ENCODE data around the gene AKAP13.
"Not testable (repeated sequence)": the region's sequence is repeated elsewhere in the genome, so short reads cannot be mapped to it uniquely, and the experiment has no call there.

The AKAP13 gene

DNA sequence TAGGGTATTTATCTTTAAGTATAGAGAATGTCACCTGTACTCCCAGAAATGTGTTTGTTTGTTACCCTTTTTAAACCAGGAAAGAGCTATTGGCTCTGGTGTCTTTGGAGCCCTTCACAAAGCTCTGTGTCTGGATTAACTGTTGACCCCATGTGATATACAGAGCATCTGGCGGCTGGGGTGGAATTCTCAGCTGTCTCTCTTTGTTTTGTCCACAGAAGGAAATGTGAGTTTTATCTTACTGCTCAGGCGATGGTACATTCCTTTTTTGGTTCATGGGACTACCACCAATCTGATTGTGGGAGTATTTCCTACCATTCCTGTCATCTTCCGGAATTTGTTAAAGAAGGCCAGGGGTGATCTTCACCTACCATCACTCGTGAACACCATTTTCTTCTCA, 120.3 kb downstream of the AKAP13 start:
- DNase-seq (ENCODE audit: low read depth): no peak

DNA sequence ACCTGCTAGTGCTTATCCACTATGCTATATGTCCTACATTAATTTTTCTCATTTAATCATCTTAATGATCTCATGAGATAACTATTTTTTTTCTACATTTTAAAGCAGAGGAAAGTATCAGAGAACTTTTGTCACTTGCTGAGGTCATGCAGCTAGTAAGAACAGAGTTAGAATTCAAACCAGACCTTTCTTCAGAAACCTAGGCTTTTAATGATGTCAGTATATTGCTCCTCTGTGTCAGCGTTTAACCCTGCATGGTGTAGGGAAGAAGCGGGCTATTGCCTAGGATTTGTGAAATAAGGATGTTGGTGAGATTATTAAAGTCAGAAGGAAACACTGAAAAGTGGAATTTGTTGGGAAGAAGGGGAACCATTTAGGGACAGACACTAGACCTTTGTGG, 121.2 kb downstream of the AKAP13 start:
- DNase-seq (ENCODE audit: low read depth): no peak

DNA sequence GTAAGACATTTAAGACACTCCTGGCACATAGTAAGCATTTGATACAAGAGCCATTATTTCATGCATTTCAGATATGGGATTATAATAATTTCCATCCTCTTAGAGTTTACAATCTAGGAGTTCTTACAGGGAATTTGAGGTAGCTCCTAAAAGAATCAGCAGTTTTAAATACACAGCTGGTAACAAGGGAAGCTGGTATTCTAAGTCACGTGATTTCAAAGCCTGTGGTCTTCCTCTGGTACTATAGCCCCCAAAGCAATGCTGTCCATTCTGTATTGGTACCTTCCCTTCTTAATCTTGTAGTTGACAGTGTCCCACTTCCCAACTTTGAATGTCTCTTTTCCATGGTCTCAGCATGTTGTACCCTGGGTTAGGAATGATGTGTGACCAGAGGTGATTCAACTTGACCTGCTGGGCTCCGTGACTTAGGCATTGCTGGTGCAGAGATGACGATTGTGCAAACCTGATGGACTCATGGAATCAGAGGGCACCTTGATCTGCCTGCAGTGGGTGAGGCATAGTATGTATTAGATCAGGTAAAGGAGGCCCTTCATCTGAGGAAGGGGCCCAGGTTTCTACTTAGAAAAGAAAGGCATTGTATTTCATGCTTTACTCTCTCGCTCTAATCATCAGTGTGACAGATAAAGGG, 122.9 kb downstream of the AKAP13 start:
- DNase-seq (ENCODE audit: low read depth): no peak

DNA sequence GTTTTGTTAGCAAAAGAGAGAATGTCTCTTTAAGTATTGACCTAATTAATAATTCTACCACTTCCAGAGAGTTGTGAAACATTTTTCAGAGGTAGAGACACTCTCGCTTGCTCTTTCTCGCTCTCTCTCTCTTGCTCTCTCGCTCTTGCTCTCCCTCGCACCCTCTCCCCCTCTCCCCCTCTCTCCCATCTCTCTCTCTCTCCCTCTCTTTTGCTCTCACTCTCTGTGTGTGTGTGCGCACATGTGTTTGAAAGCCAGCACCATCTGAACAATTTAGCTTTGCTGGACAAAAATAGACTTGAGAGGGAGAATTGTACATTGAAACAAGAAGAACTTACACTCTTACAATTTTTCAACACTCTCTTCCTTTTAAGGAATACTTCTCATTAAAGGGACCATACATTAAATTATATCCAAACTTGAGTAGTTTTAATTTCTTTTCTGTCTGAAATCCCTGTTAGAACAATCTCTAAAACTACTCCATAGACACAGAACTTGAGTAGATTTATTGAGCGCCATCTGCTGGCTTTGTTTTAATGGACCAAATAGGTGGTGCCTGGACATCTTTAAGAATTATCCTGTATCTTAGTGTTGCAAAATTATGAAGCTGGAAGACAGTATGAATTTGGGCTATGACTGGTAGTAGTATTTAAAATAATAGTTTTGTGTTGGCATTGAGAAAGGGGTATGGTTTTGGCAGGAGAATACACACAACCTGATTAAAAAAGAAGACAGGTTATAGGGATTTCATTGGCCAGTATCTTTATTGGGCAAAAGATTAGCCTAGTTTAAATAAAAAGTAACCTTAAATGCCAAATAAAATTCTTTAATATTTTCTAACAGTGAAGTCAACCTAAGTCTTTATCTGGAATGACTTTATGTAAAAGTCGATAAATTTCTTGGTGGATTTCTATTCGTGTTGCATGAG, 124.6 kb downstream of the AKAP13 start:
- peak; percentile 4 for DNase-seq (ENCODE audit: low read depth)

DNA sequence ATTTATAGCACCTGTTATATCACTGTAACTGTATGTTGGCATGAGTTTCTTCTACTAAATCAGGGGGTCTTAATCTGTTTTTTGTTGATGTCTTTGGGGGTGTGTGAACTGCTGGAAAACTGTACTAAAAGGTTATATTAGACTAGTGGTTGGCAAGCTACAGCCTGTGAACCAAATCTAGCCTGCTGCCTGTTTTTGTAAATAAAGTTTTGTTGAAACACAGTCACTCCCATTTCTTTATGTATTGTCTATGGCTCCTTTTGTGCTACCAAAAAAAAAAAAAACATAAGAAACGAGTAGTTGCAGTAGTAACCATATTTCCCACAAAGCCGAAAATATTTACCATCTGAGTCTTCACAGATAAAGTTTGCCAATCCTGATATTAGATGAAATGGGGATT, 126.7 kb downstream of the AKAP13 start:
- DNase-seq (ENCODE audit: low read depth): no peak

DNA sequence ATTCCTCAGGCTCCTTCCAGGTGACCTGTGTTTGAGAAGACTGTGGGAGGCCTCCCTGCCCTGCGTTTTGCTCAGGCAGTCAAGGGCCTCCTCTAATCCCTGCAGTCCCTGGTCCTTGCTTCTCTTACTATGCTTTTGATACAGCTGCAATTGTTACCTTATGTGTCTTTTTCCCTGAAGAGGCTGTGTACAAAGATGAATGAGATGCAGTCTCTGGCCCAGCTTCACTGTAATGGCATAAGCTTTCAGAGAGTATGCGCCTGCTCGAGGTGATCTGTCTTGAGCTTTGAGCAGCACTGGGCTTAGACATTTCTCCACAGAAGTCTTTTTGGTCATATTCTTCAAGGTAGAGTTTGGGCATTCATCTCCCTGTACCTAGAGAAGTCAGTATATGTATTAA, 129.6 kb downstream of the AKAP13 start:
- DNase-seq (ENCODE audit: low read depth): no peak

DNA sequence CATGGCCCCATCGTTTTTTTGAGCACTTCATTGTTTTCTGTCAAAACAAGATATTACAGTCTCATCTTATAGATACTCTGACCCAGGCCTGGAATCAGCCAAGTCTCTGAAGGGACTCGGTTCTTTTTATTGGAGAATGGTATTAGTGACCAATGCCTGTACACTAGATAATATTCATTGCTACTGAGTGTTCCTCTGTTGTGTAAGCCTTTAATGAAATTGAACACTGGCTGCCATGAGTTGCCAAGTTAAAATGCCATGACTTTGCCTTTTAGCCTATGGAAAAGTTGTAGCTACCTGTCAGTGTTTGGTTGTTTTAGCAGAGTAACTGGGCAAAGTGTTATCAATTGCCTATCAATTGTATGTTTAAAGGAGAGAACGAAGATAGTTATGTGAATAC, 134.0 kb downstream of the AKAP13 start:
- DNase-seq (ENCODE audit: low read depth): no peak

DNA sequence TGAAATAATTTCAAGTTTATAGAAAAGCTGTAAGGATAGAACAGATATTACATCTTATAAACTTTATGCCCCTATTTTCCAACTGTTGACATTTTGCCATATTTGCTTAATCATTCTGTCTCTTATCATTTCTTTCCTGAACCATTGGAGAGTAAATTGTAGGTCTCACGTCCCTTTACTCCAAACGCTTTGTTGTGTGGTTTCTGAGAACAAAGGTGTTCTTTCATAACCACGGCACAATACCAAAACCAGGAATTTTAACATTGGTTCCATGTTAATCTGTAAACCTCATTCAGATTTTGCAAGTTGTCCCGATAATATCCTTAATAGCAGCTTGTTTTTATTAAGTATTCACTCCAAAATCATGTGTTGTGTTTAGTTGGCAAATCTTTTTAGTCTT, 134.8 kb downstream of the AKAP13 start:
- no peak for DNase-seq (ENCODE audit: low read depth)

DNA sequence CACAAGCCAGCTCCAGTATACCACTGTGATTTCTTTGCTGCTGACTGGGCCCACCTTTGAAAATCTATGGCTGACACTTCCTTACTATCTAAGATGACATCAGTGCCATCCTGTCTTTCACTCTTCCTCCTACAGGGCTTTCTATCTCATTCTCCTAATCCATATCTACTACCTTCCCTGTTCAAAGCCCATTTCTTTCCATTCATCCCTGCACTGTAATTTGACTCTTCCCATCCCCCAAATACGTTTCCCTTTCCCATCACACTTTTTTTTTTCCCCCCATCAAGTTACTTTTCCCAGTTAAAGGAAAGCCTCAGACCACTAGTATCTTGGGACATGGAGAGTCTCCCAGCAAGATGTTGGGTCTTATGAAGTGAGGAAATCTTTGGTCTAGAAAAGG, 136.7 kb downstream of the AKAP13 start:
- no peak for DNase-seq (ENCODE audit: low read depth)

DNA sequence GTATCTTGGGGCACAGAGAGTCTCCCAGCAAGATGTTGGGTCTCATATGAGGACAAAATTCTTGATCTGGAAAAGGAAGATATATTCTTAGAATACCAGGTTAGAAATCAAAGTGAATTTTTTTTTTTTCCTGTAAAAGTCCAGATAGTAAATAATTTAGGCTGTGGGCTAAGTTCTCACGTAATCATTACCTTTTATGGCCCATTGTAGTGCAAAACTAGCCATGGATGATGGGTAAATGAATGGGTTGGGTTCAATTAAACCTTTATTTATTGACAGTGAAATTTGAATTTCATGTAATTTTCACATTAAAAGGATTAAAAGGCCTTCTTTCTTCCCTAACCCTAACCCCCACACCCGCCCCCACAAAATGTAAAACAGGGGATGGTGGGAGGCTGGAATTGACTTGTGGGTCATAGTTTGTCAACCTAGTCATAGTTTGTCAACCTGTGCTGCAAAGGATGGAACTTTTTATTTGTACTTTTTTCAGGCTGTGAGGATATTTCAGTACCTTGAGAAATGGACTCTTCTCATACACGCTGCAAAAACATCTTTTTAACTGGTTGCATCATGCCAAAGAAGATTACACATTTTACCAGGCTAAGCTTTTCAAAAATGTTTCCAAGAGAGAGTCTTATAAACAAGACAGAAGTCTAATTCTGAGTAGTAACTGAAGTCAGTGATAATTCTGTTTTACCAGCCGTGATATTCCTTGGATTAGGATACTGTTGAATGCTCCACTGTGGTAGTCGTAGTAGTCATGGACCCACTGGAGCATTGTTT, 138.8 kb downstream of the AKAP13 start:
- no peak for DNase-seq (ENCODE audit: low read depth)

DNA sequence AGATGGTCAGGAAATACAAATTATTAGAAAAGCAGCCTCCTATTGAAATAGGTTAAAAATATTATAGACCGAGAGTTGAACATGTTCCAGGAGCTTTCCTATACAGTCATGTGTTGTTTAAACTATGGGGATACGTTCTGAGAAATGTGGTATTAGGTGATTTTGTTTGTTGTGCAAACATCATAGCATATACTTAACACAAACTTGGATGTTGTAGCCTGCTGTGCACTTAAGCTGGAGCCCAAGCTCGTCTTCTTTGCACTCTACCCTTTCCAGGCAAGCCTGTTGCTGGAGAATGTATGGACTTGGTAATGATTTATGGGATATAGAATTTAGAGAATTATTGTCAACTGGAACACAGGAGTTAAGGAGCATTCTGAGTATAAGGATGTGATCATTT, 140.2 kb downstream of the AKAP13 start:
- no peak for DNase-seq (ENCODE audit: low read depth)

DNA sequence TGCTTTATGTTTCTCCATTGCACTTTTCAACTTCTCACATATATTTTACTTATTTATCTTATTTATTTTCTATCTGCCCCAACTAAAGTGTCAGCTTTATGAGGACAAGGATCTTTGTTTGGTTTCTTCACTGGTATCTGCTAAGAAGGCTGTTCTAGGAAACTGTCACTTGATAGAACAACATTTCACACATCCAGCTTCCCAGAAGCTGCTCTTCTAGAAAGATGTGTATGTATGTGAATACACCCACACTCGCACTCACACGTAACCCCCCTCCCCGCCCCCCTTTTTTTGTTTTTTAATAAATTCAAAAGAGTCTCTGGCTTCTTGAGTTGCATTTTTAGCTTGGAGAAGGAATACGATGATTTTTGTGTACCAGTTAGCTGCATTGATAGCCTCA, 143.1 kb downstream of the AKAP13 start:
- DNase-seq (ENCODE audit: low read depth): no peak

DNA sequence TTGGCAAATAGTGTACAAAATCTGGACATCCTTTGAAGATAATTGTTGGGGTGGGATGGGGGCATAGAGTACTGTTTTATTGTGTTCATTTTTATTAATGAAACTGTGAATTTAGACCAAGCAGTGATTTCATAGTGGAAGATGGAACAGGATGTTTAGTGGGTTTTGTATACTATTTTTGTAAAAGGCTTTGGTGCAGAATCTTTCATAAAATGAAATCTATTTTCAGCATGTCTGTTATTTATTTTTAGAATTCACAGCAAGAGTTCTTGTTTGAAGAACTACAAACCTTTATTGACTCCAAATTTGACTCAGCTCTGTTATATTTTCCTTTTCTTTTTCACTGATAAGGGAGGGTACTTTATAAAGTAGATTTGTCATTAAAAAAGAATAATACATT, 145.4 kb downstream of the AKAP13 start:
- no peak for DNase-seq (ENCODE audit: low read depth)

DNA sequence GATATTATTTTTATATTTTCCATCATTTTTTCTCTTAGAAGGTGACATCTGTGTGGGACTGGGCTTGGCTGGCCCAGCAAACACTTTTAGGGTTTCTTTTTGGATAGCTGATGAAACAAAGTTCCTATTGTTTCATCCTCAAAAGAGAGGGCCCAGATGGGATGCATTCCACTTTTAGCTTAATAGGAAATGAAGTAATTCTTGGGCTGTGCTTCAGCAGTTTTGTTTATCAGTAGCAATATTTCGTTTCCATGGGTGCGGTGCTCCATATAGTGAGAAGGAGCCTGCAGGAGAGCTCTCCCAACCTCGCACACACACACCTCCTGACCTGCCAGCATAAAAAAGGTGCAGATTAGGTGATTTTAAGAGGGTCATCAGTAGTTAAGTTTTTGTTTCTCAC, 147.5 kb downstream of the AKAP13 start:
- no peak for DNase-seq (ENCODE audit: low read depth)

DNA sequence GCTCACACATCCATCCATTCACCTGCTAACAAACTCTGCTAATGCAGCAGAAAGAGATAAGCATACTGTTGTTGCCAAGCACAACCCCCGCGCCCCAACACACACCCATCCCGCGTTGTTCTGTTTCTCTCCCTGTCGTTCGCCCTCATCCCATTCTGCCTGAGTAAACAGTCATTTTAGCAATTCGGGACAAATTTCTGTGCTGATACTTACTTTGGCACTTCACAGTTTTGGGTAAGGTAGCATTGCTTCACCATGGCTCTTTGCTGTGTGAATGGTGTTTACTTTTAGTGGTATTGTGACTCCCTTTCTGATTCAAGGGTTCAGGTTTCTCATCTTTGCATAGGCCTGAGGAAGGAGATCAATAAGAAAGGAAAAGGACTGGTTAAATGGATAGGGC, 149.7 kb downstream of the AKAP13 start:
- no peak for DNase-seq (ENCODE audit: low read depth)

DNA sequence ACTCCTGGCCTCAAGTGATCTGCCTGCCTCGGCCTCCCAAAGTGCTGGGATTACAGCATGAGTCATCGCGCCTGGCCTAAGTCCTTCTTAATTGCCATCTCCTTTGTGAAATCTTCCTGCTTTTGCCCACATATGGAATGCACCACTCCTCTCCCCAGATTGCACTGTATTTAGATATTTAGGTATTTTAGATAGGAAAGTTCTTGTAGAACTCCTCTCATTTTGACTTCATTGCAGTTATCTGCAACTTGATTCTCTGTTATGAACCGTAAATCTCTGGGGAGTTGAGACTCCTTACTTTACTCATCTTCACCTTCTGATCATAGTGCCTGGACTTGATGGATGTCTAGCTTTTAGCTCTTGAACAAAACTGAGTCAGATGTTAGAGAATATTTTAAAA, 150.7 kb downstream of the AKAP13 start:
- DNase-seq (ENCODE audit: low read depth): no peak

DNA sequence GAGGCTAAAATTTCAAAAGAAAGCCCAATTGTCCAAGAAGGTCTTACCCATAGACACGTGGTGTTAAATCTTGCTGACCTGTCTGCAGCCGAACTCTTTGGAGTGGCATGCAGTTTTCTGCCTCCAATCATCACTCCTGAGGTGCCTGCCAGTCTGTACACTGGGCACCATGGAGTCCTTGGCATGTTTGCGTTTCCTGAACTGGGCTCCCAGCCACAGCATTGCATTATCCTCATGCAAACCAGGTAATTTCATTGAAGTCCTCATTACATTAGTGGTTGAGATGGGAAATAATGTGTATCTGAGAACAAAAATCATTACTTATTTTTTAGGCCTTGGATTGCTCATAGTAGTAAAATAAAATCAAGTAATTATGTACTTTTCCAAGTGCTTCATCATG, 152.3 kb downstream of the AKAP13 start:
- DNase-seq (ENCODE audit: low read depth): no peak

DNA sequence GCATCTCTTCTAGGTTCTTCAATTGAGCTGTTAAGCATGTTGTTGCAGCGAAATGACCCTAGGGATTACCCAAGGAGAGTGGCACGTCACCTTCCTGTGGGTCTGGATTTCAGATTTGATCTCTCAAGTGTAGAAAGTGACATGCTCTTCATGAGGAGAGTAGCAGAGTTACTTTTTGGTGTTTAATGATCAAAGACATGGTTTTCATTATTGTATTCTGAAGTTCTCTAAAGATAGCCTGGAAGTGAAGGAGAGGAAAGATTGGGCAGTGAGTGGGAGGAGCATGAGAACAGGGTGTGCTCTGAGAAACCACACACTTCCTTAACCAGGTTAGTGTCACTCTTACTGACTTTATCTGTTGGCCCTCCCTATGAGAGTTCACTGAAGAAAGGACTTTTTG, 153.6 kb downstream of the AKAP13 start:
- no peak for DNase-seq (ENCODE audit: low read depth)

DNA sequence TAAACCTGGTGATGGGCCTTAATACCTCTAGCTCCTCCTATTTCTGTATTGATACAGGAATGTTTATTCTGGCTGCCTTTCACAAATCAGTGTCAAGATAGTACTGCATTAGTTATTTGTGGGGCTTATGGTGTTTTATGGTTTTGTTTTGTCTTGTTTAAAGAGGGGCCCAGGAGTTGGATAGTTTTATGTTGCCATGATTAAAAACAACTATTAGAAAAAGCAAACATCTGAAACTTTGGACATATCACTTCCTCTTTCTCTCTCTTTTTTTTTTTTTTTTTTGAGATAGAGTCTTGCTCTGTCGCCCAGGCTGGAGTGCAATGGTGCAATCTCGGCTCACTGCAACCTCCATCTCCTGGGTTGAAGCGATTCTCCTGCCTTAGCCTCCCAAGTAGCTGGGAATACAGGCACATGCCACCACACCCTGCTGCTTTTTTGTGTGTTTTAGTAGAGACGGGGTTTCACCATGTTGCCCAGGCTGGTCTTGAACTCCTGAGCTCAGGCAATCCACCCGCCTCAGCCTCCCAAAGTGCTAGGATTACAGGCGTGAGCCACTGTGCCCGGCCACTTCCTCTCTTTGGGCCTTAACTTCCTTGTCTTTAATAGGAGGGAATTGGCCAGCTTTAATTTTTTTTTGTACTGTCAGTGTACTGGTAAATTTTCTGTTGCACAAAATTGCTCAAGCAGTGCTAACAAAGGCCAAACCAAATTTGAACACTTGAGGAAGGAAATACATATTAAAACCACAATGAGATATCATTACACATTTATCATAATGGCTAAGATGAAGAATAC, 155.3 kb downstream of the AKAP13 start:
- DNase-seq (ENCODE audit: low read depth): not testable (repeated sequence)

DNA sequence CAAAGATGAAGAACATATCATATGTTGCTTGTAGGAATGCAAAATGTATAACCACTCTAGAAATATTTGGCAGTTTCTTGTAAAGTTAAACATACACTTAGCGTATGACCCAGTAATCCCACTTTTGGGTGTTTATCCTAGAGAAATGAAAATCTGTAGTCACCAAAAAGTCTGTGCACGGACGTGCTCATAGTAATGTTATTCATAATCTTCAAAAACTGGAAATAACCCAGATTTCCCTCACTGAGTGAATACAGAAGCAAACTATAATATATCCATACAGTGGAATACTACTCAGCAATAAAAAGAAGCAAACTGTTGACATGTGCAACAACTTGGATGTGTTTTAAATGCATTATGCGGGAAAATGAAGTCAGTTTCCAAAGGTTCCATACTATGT, 155.9 kb downstream of the AKAP13 start:
- DNase-seq (ENCODE audit: low read depth): no peak

DNA sequence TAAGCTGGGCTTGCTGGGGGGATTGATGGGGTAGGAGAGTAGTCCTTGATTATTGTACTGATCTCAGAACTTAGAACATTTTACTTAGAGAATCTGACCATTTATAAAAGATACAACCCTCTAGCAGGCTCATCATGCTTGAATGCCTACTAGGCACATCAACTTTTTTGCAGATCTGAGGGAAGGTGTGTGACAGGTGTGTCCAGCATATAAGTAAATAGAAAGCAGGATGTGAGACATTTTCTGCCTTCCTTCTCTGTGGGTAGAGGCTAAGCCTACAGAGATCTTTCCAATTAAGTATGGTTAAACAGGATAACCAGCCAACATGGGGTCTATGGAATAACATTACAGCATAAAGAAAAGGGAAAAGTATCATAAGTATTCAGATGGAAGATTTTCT, 159.1 kb downstream of the AKAP13 start:
- no peak for DNase-seq (ENCODE audit: low read depth)
